NT2/D1 (cell line): Measurements from ENCODE around the gene MOCS3.

Experiments
- DNase-seq: peaks from one replicate; pipeline ENCODE4 v3.0.0-alpha.2; 2011; ENCODE audit warnings: low read depth, low spot score
- H3K27me3 ChIP-seq: 2 replicates; pipeline ENCODE4 v1.6.0; 2011; ENCODE audit warnings: mild to moderate bottlenecking; ENCODE audit not compliant: insufficient read length, insufficient read depth
- H3K36me3 ChIP-seq: 2 replicates; pipeline ENCODE4 v1.6.1; 2011; ENCODE audit warnings: mild to moderate bottlenecking, low read length, mixed read lengths; ENCODE audit not compliant: insufficient read depth, insufficient read length
- H3K4me1 ChIP-seq: 2 replicates; pipeline ENCODE4 v1.5.1; 2011; ENCODE audit not compliant: insufficient read depth, insufficient read length
- H3K4me3 ChIP-seq: 2 replicates; pipeline ENCODE4 v1.5.1; 2011; ENCODE audit warnings: low read depth; ENCODE audit not compliant: insufficient read length
- H3K9ac ChIP-seq: 2 replicates; pipeline ENCODE4 v1.6.0; 2011; ENCODE audit warnings: low read depth; ENCODE audit not compliant: insufficient read length
- H3K9me3 ChIP-seq: 2 replicates; pipeline ENCODE4 v1.5.1; 2011; ENCODE audit warnings: mild to moderate bottlenecking, low read length; ENCODE audit not compliant: insufficient read depth
- SUZ12 ChIP-seq: IDR thresholded peaks from 2 replicates; pipeline ENCODE4 v1.6.1; 2011; ENCODE audit not compliant: insufficient read length, insufficient read depth; ENCODE audit errors: extremely low read depth
- YY1 ChIP-seq: IDR thresholded peaks from 2 replicates; pipeline ENCODE4 v1.6.1; 2011; ENCODE audit not compliant: insufficient read length, insufficient read depth
- ZNF274 ChIP-seq: IDR thresholded peaks from 2 replicates; pipeline ENCODE4 v1.6.1; 2011; ENCODE audit warnings: mild to moderate bottlenecking, low read depth, low read length

The MOCS3 gene

DNA sequence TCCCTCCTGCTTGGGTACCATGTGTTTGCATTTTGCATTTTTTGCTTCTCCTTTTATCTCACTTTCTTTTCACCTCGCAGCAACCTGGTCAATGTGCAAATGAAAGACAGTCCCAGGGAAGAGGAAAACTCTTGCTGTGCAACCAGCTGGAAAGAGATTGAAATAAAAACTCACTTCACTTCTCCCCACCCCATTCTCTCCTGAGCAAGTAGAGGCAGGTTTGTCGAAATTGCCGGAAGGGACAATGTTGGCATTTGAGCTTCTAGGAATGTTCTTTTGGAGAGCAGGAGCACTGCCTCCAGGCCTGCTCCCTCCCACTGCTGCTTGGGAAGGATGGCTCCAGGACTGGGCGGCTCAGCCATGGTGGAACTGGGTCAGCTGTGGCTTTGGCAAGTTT lies 33.7 kb downstream of the MOCS3 start:
- no peaks in the 10 kb centered on the region for H3K36me3 ChIP-seq
- peak overlapping the region; percentile 22 for H3K9ac ChIP-seq
- H3K9me3 ChIP-seq, result peaks cover 9% of the 10 kb centered on the region; the same call in 1 of the 2 replicates
- H3K4me3 ChIP-seq, result no peak overlapping the region
- peaks cover 7% of the 10 kb centered on the region for H3K4me1 ChIP-seq
- no peak for TF ChIP-seq YY1
- no peak for TF ChIP-seq ZNF274
- no peak for TF ChIP-seq SUZ12
- DNase-seq, result peak; percentile 65
- H3K27me3 ChIP-seq, result no peaks in the 10 kb centered on the region

DNA sequence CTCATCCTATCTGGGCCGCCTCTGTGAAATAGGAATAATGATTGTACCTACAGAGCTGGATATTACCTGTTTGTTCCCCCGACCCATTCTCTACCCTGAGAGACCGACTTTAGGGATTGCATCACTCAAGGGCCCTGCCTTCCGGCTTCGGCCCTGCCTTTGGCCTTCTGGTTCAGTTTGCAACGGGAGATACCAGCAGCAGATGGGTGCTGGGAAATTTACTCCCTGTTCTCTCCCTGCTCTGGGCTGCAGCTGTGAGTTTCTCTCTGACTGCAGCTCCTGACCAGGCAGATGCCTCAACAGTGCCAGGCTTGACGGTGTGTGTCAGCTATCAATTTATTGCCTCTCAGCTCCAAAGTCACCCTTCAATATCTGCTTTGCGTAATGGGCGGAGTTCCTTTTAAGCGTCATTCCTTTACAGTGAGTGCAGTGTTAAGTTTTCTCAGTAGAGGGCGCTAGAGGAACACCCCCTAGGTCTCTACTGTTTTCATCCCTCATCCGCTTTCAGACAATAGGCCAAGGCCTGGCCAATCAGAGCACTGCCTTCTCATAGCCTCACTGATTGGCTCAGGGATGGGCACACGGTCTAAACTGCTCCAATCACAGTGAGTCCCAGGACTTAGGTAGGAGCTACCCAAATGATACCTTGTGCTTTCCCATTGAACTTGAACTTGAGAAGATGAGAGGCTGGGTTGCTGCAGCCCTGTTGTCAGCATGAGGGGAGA lies 34.3 kb downstream of the MOCS3 start:
- H3K4me1 ChIP-seq, result peaks cover 7% of the 10 kb centered on the region
- H3K4me3 ChIP-seq, result no peak overlapping the region
- no peaks in the 10 kb centered on the region for H3K36me3 ChIP-seq
- TF ChIP-seq ZNF274, result no peak
- no peak for TF ChIP-seq YY1
- no peak for TF ChIP-seq SUZ12
- no peaks in the 10 kb centered on the region for H3K27me3 ChIP-seq
- H3K9me3 ChIP-seq, result peaks cover 9% of the 10 kb centered on the region; the same call in 1 of the 2 replicates
- DNase-seq, result peak; percentile 91
- H3K9ac ChIP-seq, result peak overlapping the region; percentile 22

DNA sequence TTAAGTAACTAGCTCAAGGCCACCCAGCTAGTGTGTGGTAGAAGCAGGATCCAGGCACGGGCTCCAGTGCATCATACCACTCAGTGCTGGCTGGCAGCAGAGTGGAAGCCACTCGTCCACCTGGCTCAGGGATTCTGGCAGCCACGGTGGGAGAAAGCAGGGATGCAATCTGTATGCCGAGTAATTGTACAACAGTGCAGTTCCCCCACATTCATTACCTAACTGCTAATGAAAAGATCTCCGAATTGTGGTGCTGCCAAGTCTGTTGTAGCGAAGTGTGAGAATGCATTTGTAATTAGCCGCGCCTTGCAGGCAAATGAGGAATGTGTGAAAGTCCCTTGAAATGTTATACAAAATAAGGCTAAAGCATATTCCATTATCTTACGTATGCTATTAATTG lies 35.3 kb downstream of the MOCS3 start:
- DNase-seq, result no peak
- Histone ChIP-seq H3K27me3 (no peaks in the 10 kb centered on the region), H3K9me3 (peaks cover 9% of the 10 kb centered on the region; the same call in 1 of the 2 replicates), H3K36me3 (no peaks in the 10 kb centered on the region), H3K9ac (no peak overlapping the region), H3K4me3 (no peak overlapping the region), H3K4me1 (peaks cover 7% of the 10 kb centered on the region)
- no peak for TF ChIP-seq SUZ12
- TF ChIP-seq YY1, result no peak
- no peak for TF ChIP-seq ZNF274

DNA sequence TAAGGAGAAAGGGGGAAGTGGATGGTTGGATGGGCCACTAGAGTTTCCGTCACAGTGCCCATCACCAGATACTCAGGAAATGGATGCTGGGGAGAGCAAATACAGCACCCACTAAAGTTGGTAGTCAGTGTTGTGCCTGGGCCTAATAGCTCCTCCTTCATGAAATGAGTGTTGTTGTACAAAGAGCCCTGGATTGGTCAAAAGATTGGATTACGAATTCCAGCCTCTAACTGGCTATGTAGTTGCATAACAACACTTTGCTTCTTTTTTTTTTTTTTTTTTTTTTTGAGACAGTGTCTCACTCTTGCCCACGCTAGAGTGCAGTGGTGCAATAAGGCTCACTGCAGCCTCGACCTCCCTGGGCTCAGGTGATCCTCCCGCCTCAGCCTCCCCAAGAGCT lies 36.9 kb downstream of the MOCS3 start:
- no peak for DNase-seq
- Histone ChIP-seq H3K9me3 (peaks cover 9% of the 10 kb centered on the region; the same call in 1 of the 2 replicates), H3K9ac (no peak overlapping the region), H3K4me3 (no peak overlapping the region), H3K4me1 (peaks cover 4% of the 10 kb centered on the region), H3K27me3 (no peaks in the 10 kb centered on the region), H3K36me3 (no peaks in the 10 kb centered on the region)
- TF ChIP-seq YY1, result no peak
- TF ChIP-seq SUZ12, result no peak
- no peak for TF ChIP-seq ZNF274

DNA sequence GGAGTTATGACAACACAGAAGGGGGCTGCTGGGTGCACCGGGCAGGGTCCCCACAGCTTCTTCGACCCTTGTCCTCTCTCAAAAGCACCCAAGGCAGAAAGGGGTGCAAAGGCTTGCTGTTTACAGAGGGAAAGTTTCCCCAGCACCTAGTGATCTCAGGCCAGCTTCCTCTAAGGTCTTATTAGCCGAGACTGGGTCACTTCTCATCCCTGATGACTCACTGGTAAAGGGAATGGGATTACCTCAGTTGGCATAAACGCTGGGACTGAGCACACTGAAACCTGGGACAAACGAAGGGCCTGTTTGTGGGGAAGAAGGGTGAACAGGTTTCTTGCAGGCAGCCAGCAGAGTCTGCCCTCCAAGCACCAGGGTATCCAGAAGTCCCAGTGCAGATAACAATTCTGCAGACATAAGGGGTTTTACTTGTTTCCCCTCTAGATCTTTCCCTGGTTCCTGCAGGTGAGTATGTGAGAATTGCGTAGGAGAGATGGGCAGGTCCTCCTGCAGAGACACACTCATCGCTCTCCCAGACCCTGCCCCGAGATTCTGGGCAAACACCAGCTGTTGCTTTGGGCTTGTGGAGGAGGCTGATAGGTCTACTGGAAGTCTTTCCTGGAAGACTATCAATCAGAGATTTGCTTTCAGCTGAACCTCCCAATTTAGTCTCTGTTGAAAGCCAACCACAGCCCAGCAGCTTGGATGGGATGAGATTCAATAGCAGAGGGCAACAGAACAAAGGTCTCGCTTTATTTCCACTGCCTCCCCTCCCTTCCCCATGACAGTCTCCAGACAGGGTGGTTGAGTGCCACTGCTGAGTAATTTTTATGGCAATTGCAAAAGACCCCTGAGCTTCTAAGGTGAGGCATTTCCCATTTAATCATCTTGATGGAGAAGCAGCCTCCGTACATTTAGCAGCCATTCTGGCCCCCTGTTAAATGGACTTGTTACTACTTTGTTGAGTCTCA lies 38.6 kb downstream of the MOCS3 start:
- H3K4me1 ChIP-seq, result peaks cover 4% of the 10 kb centered on the region
- no peak for DNase-seq
- H3K9me3 ChIP-seq, result peaks cover 9% of the 10 kb centered on the region; the same call in 1 of the 2 replicates
- no peak overlapping the region for H3K4me3 ChIP-seq
- no peak overlapping the region for H3K9ac ChIP-seq
- H3K36me3 ChIP-seq, result peaks cover 7% of the 10 kb centered on the region
- TF ChIP-seq SUZ12, result no peak
- TF ChIP-seq YY1, result no peak
- TF ChIP-seq ZNF274, result no peak
- no peaks in the 10 kb centered on the region for H3K27me3 ChIP-seq

DNA sequence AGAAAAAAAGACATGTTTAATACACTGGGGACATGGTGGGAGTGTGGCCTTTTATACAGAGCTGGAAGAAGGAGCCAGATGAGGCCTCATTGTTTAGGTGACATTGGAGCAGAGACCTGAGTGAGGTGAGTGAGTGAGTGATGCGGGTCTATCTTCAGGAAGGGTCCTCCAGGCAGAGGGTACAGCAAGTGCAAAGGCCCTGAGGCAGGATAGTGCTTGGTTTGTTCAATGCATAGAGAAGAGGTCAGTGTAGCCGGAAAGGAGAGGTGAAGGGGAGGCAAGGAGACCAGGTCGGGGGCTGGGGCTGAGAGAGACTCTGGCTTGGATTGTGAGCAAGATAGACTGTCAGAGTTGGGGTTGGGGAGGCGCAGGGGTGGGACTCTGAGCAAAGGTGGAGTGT lies 40.7 kb downstream of the MOCS3 start:
- no peak for TF ChIP-seq SUZ12
- H3K36me3 ChIP-seq, result peaks cover 25% of the 10 kb centered on the region
- H3K27me3 ChIP-seq, result no peaks in the 10 kb centered on the region
- H3K4me1 ChIP-seq, result peaks cover 4% of the 10 kb centered on the region
- no peak overlapping the region for H3K9ac ChIP-seq
- H3K9me3 ChIP-seq, result no peaks in the 10 kb centered on the region
- DNase-seq, result no peak
- H3K4me3 ChIP-seq, result no peak overlapping the region

DNA sequence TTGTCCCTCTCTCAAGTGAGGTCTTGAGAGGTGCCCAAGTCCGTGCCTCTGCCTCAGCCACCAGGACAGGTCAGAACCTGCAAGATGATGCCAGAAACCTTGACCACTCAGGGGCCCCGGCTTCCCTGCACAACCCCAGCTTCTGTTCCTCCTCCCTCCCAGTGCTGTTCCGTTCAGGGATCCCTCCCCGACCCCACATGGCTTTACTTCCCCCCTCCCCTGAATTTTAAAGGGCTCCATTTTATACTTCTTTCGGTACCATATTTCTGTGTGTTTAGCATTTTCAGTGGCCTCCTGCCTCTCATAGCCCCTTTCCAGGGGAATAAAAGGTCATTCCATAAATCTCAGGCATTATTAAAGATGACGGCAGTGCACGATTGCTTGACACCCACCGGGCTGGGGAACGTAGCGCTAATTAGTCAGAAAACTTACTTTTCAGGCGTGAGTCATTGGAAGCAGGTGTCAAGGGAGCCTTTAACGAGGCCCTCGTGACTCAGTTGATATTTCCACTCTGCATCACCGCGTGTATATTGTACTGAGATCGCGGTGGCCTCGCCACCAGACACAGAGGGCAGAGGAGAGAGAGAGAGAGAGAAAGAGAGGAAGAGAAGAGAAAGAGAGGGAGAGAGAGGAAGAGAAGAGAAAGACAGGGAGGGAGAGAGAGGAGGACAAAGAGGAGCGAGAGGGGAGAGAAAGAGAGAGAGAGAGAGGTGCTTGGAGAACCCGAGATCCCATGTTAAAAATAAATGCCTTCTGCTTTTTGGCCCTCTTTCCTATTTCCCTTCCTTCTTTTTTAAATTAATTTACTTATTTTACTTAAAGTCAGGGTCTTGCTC lies 43.0 kb downstream of the MOCS3 start:
- H3K9me3 ChIP-seq, result no peaks in the 10 kb centered on the region
- no peak for TF ChIP-seq SUZ12
- no peak for TF ChIP-seq ZNF274
- TF ChIP-seq YY1, result no peak

More for the DNA sequence above, 43.0 kb downstream of the MOCS3 start:
- DNase-seq, result no peak
- no peaks in the 10 kb centered on the region for H3K27me3 ChIP-seq
- peaks cover 48% of the 10 kb centered on the region for H3K36me3 ChIP-seq
- H3K4me3 ChIP-seq, result no peak overlapping the region
- no peak overlapping the region for H3K9ac ChIP-seq
- peaks cover 2% of the 10 kb centered on the region for H3K4me1 ChIP-seq
